Liver (tissue), 3 donors: Measurements from ENCODE around the gene HOOK2.

Source experiments
- CTCF ChIP-seq: fragments of 150-350 bp; IDR thresholded peaks from 2 replicates; pipeline ENCODE4 v1.5.1; 2017; ENCODE audit warnings: improper control_type of control experiment, low read depth, low read length; ENCODE audit not compliant: missing input control
- FOXA1 ChIP-seq: IDR thresholded peaks from 2 replicates; pipeline ENCODE4 v1.6.1; 2016; ENCODE audit warnings: antibody characterized with exemption
- GABPA ChIP-seq, 2 donors: IDR thresholded peaks in 1 of 2; conservative IDR thresholded peaks in 1 of 2; 2 replicates each; pipeline ENCODE4 v1.6.1; 2016; ENCODE audit warnings: antibody characterized with exemption in 2 of 2, mild to moderate bottlenecking in 1 of 2, moderate library complexity in 1 of 2
- HNF4G ChIP-seq: IDR thresholded peaks from 2 replicates; pipeline ENCODE4 v1.6.1; 2016; ENCODE audit warnings: antibody characterized with exemption
- JUND ChIP-seq, 2 donors: IDR thresholded peaks; 2 replicates each; pipeline ENCODE4 v1.6.1; 2016; ENCODE audit warnings: antibody characterized with exemption in 2 of 2
- MAX ChIP-seq: IDR thresholded peaks from 2 replicates; pipeline ENCODE4 v1.6.1; 2016; ENCODE audit warnings: antibody characterized with exemption
- RAD21 ChIP-seq, 2 donors: IDR thresholded peaks; 2 replicates each; pipeline ENCODE4 v1.6.1; 2016; ENCODE audit warnings: antibody characterized with exemption in 2 of 2, mild to moderate bottlenecking in 2 of 2
- REST ChIP-seq: IDR thresholded peaks from 2 replicates; pipeline ENCODE4 v1.6.1; 2016; ENCODE audit warnings: antibody characterized with exemption, mild to moderate bottlenecking
- TAF1 ChIP-seq: conservative IDR thresholded peaks from 2 replicates; pipeline ENCODE4 v1.6.1; 2016; ENCODE audit warnings: antibody characterized with exemption, mild to moderate bottlenecking
- YY1 ChIP-seq: IDR thresholded peaks from 2 replicates; pipeline ENCODE4 v1.6.1; 2016; ENCODE audit warnings: antibody characterized with exemption, mild to moderate bottlenecking
- ZBTB33 ChIP-seq: IDR thresholded peaks from 2 replicates; pipeline ENCODE4 v1.6.1; 2016; ENCODE audit warnings: antibody characterized with exemption
- donor health status: healthy.
- donor health status: healthy.

- TF ChIP-seq FOXA1 = no peak
- no peak for TF ChIP-seq YY1
- TF ChIP-seq CTCF = no peak
- no peak for TF ChIP-seq JUND (IDR thresholded peaks at IDR 0.05)
- no peak for TF ChIP-seq RAD21 (IDR thresholded peaks at IDR 0.05)
- TF ChIP-seq GABPA (IDR thresholded peaks at IDR 0.05 in 1 of 2, conservative IDR thresholded peaks at IDR 0.05 in 1 of 2) = no peak
- no peak for TF ChIP-seq ZBTB33
- TF ChIP-seq HNF4G = no peak
- TF ChIP-seq REST = no peak
- TF ChIP-seq MAX = no peak
- no peak for TF ChIP-seq TAF1
Measured at GRCh38 chr19:12783291-12783848, 8.0 kb upstream of the HOOK2 start.
